ENCODE results near the gene KPNA4.

DNA sequence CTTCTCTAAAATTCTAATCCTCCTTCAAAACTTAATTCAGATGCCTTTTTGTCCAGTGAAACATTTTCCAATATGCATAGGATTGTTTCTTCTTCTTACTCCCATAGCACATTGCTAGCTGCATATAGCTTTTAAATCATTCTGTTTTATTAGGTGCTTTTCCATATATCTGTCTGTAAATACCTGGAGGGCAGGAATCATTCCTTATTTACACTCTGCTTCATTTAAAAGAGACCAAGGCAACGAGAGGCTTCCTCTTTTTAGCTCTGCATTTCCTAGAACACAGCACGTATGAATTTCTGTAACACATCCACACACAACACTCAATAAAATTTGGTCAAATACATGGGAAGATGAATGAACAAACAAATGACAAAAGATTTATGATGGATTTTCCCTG is 43.5 kb upstream of the KPNA4 start:
- TF ChIP-seq CTCF (IDR thresholded peaks at IDR 0.05; ENCODE audit: extremely low read depth in 1 of 2, insufficient read depth in 1 of 2, low read depth in 1 of 2, low read length in 2 of 2) (no peak), FOS (IDR thresholded peaks at IDR 0.05; ENCODE audit: borderline replicate concordance, insufficient read depth, low read length) (no peak), POLR2A (IDR thresholded peaks at IDR 0.05; ENCODE audit: low read depth, low read length) (no peak), EZH2 (IDR thresholded peaks at IDR 0.05; ENCODE audit: borderline replicate concordance, low read depth, low read length, severe bottlenecking) (no peak), POLR2AphosphoS5 (IDR thresholded peaks at IDR 0.05; ENCODE audit: insufficient read depth, low read depth, low read length) (no peak)
